ENCODE measurements around the gene CCL7. TPM values are rescaled to one million over a fixed set of nuclear protein-coding genes. Genes with fewer than 3 reads are reported as not detected.

The CCL7 gene
- total RNA-seq, 1 donor from 2014 or later: not detected

Other genes starting within 250 kb of the CCL7 start
- gene CCL2, start 14.9 kb upstream of the CCL7 start, total RNA-seq: 75.8 and 137 TPM in 2 replicates
- gene CCL11, start 15.5 kb downstream of the CCL7 start, total RNA-seq: not detected in 2 replicates
- gene CCL8, start 49.2 kb downstream of the CCL7 start, total RNA-seq: not detected in 2 replicates
- gene CCL13, start 86.3 kb downstream of the CCL7 start, total RNA-seq: not detected in 2 replicates
- gene CCL1, start 93.0 kb downstream of the CCL7 start, total RNA-seq: not detected in 2 replicates